DND-41 (cell line): ENCODE results near the gene CYFIP1.

Experiments
- CTCF ChIP-seq: IDR thresholded peaks from 2 replicates; pipeline ENCODE4 v1.5.1; 2012; ENCODE audit warnings: borderline replicate concordance, low read length, moderate library complexity, mild to moderate bottlenecking; ENCODE audit not compliant: poor library complexity, severe bottlenecking; ENCODE audit errors: extremely low read depth
- EZH2 ChIP-seq: IDR thresholded peaks from 3 replicates; pipeline ENCODE4 v1.6.1; 2012; ENCODE audit warnings: borderline replicate concordance, low read depth, mild to moderate bottlenecking, moderate library complexity, low read length, inconsistent platforms; ENCODE audit not compliant: severe bottlenecking

- TF ChIP-seq CTCF, result no peak
- no peak for TF ChIP-seq EZH2
Observed at GRCh38 chr15:22845289-22845900, 134.8 kb downstream of the CYFIP1 start.
